ENCODE measurements around the gene NR1I2. TPM values are rescaled to one million over a fixed set of nuclear protein-coding genes. Genes with fewer than 3 reads are reported as not detected.
A peak's percentile ranks its signal among the peaks of the same experiment; 100 is the strongest.

NR1I2 gene
- total RNA-seq, 1 experiment from 2014 or later, result not detected

DNA sequence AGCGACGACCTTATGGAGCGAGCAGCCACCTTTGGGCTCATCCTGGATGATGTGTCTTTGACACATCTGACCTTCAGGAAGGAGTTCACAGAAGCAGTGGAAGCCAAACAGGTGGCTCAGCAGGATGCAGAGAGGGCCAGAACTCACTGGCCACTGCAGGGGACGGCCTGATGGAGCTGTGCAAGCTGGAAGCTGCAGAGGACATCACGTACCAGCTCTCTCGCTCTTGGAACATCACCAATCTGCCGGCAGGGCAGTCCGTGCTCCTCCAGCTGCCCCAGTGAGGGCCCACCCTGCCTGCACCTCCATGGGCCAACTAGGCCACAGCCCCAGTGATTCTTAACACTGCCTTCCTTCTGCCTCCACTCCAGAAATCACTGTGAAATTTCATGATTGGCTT lies 10.4 kb downstream of the NR1I2 start:
- intact Hi-C loops (cut with micrococcal nuclease), result no loop called here
- POLR2A ChIA-PET, result no interaction called here
- H3K27me3 Mint-ChIP-seq (ENCODE audit: insufficient read depth, unreplicated experiment), result peaks cover 19% of the 10 kb centered on the region
- TF ChIP-seq, protein P1, sequence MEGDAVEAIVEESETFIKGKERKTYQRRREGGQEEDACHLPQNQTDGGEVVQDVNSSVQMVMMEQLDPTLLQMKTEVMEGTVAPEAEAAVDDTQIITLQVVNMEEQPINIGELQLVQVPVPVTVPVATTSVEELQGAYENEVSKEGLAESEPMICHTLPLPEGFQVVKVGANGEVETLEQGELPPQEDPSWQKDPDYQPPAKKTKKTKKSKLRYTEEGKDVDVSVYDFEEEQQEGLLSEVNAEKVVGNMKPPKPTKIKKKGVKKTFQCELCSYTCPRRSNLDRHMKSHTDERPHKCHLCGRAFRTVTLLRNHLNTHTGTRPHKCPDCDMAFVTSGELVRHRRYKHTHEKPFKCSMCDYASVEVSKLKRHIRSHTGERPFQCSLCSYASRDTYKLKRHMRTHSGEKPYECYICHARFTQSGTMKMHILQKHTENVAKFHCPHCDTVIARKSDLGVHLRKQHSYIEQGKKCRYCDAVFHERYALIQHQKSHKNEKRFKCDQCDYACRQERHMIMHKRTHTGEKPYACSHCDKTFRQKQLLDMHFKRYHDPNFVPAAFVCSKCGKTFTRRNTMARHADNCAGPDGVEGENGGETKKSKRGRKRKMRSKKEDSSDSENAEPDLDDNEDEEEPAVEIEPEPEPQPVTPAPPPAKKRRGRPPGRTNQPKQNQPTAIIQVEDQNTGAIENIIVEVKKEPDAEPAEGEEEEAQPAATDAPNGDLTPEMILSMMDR (IDR thresholded peaks at IDR 0.05; ENCODE audit: unreplicated experiment), result no peak
- no peak for DNase-seq (ENCODE audit: unreplicated experiment)
- BruUV-seq (replicated peaks), result no TSS peak
- CTCF ChIA-PET, result interaction anchor here (0.7 kb wide), 1 partner anchor 274 kb away, joined by 3 read pairs; no protein-coding TSS in a partner anchor
- no peaks in the 10 kb centered on the region for H3K9me3 Mint-ChIP-seq (ENCODE audit: unreplicated experiment)
- peaks cover 10% of the 10 kb centered on the region for H3K4me1 Mint-ChIP-seq (ENCODE audit: insufficient read depth, unreplicated experiment)
- no peak overlapping the region for H3K27ac Mint-ChIP-seq (ENCODE audit: low read depth, unreplicated experiment)
- H3K36me3 Mint-ChIP-seq (ENCODE audit: insufficient read depth, unreplicated experiment), result peaks cover 4% of the 10 kb centered on the region
- no peak overlapping the region for H3K4me3 Mint-ChIP-seq (ENCODE audit: unreplicated experiment)

DNA sequence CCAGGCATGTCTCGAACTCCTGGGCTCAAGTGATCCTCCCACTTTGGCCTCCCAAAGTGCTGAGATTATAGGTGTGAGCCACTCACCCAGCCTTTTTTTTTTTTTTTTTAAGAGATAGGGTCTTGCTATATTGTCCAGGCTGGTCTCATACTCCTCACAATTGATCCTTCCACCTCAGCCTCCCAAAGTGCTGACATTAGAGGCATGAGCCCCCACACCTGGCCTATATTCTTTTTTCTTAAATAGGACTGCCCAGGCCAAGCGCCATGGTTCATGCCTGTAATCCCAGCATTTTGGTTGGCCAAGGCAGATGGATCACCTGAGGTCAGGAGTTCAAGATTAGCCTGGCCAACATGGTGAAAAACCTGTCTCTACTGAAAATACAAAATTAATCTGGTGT lies 12.5 kb downstream of the NR1I2 start:
- CTCF ChIA-PET, result no interaction called here
- Mint-ChIP-seq H3K9me3 (ENCODE audit: unreplicated experiment) (no peaks in the 10 kb centered on the region), H3K27ac (ENCODE audit: low read depth, unreplicated experiment) (no peak overlapping the region), H3K4me3 (ENCODE audit: unreplicated experiment) (no peak overlapping the region), H3K36me3 (ENCODE audit: insufficient read depth, unreplicated experiment) (peaks cover 4% of the 10 kb centered on the region), H3K4me1 (ENCODE audit: insufficient read depth, unreplicated experiment) (peaks cover 10% of the 10 kb centered on the region), H3K27me3 (ENCODE audit: insufficient read depth, unreplicated experiment) (peaks cover 30% of the 10 kb centered on the region)
- no TSS peak for BruUV-seq (replicated peaks)
- intact Hi-C loops (cut with micrococcal nuclease), result no loop called here
- no peak for DNase-seq (ENCODE audit: unreplicated experiment)
- POLR2A ChIA-PET, result no interaction called here
- TF ChIP-seq, protein P1 (IDR thresholded peaks at IDR 0.05; ENCODE audit: unreplicated experiment), result no peak

DNA sequence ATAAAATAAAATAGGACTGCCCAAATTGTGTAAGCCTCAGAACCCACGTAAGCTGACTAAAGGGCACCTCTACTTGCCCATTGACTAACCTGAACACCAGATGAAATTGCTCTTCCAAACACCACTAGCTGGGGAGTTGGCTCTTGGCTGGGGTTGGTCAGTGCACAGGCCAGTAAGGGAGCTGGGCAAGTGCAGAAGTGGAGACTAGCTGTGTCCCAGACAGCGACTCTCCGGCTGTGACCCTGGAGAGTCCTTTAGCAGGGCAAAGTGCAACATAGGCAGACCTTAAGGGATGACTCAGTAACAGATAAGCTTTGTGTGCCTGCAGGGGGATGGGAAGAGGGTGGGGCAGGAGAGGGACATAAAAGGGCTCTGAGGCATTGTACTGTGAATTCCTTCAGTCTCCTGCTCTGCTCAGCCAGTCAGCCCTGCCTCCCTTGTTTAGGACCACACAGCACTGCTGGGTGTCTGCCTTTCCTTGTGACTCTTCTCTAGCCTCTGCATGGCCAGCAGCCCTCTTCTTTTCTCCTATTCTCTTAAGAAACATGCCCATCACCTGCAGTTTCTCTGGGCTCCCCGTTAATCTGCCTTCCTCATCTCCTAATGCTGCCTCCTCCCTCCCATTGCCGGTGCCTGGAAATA lies 13.2 kb downstream of the NR1I2 start:
- Mint-ChIP-seq H3K9me3 (ENCODE audit: unreplicated experiment) (no peaks in the 10 kb centered on the region), H3K27me3 (ENCODE audit: insufficient read depth, unreplicated experiment) (peaks cover 37% of the 10 kb centered on the region), H3K36me3 (ENCODE audit: insufficient read depth, unreplicated experiment) (peaks cover 4% of the 10 kb centered on the region), H3K4me1 (ENCODE audit: insufficient read depth, unreplicated experiment) (peaks cover 10% of the 10 kb centered on the region), H3K4me3 (ENCODE audit: unreplicated experiment) (no peak overlapping the region), H3K27ac (ENCODE audit: low read depth, unreplicated experiment) (no peak overlapping the region)
- ChIA-PET CTCF (interaction anchor here (0.5 kb wide), 1 partner anchor 120 kb away, joined by 5 read pairs; no protein-coding TSS in a partner anchor), POLR2A (no interaction called here)
- intact Hi-C loops (cut with micrococcal nuclease), result no loop called here
- no TSS peak for BruUV-seq (replicated peaks)
- TF ChIP-seq, protein P1 (IDR thresholded peaks at IDR 0.05; ENCODE audit: unreplicated experiment), result no peak
- DNase-seq (ENCODE audit: unreplicated experiment), result peak; percentile 18

DNA sequence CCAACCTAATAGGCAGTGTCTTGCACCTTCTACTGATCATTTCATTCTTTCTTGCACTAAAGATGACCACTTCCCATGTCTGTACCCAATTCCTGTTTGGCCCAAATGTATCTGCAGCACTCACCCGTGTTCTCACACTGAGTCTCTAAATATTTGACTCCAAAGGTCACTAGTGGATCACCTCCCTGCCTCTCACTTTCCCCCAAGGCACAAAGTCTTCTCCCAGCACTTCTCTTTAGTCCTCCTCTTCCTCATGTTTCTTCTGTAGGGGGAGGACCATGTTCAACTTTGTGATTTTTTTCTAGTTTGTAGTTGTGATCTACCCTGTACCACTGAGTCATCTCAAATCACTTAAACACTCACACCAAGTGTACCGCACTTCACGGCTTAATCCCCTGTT lies 13.9 kb downstream of the NR1I2 start:
- intact Hi-C loops (cut with micrococcal nuclease), result no loop called here
- Mint-ChIP-seq H3K4me1 (ENCODE audit: insufficient read depth, unreplicated experiment) (peaks cover 10% of the 10 kb centered on the region), H3K27ac (ENCODE audit: low read depth, unreplicated experiment) (no peak overlapping the region), H3K27me3 (ENCODE audit: insufficient read depth, unreplicated experiment) (peaks cover 45% of the 10 kb centered on the region), H3K36me3 (ENCODE audit: insufficient read depth, unreplicated experiment) (peaks cover 8% of the 10 kb centered on the region), H3K9me3 (ENCODE audit: unreplicated experiment) (no peaks in the 10 kb centered on the region), H3K4me3 (ENCODE audit: unreplicated experiment) (no peak overlapping the region)
- CTCF ChIA-PET, result no interaction called here
- POLR2A ChIA-PET, result no interaction called here
- BruUV-seq (replicated peaks), result no TSS peak
- TF ChIP-seq, protein P1 (IDR thresholded peaks at IDR 0.05; ENCODE audit: unreplicated experiment), result no peak
- no peak for DNase-seq (ENCODE audit: unreplicated experiment)

Data from MCF 10A (cell line).